Panc1 (cell line): Measurements from ENCODE around the gene PJA1. TPM values are rescaled to one million over a fixed set of nuclear protein-coding genes. Genes with fewer than 3 reads are reported as not detected.

Source experiments
- ATAC-seq: fragments of 200-7000 bp; cut with Tn5 transposase; 2 replicates; pipeline ENCODE4 v1.9.1; 2020; ENCODE audit warnings: mild to moderate bottlenecking, moderate library complexity
- BruUV-seq: library from RNA; stranded (reverse); fragments of 400-500 nt; replicated peaks from 2 replicates; lab custom pipeline; 2021; lab: Mats Ljungman, UMichigan
- CTCF ChIA-PET: fragments of 300-600 bp; sonication (Branson Sonifier 250); formaldehyde crosslinking; loops from one replicate; lab custom pipeline; 2022; ENCODE audit warnings: antibody characterized with exemption; lab: Charles Lee
- POLR2A ChIA-PET: fragments of 300-600 bp; sonication (Branson Sonifier 250); formaldehyde crosslinking; loops from one replicate; lab custom pipeline; 2022; ENCODE audit warnings: antibody characterized with exemption; lab: Charles Lee
- DNase-seq: peaks from one replicate; pipeline ENCODE4 v3.0.0-alpha.2; 2010; ENCODE audit warnings: low read depth, low spot score
- H3K27ac ChIP-seq: 2 replicates; pipeline ENCODE4 v1.5.1; 2011; ENCODE audit warnings: mild to moderate bottlenecking, low read length, inconsistent platforms
- H3K27me3 ChIP-seq: fragments of 200-500 bp; sonication (Bioruptor generic); 2 replicates; pipeline ENCODE4 v1.6.0; 2014; ENCODE audit warnings: low read length, inconsistent platforms; ENCODE audit not compliant: control insufficient read depth, insufficient read depth
- H3K36me3 ChIP-seq: fragments of 200-500 bp; sonication (Bioruptor generic); 2 replicates; pipeline ENCODE4 v1.5.1; 2014; ENCODE audit warnings: inconsistent platforms, mild to moderate bottlenecking, low read length, moderate library complexity; ENCODE audit not compliant: control insufficient read depth, insufficient read depth
- H3K4me1 ChIP-seq: 2 replicates; pipeline ENCODE4 v1.5.1; 2011; ENCODE audit warnings: inconsistent platforms, mild to moderate bottlenecking, low read length, moderate library complexity; ENCODE audit not compliant: control insufficient read depth, insufficient read depth
- H3K4me3 ChIP-seq, 2 experiments: 2 replicates each; pipeline ENCODE4 v1.5.1; 2011 to 2012; ENCODE audit warnings: low read depth in 2 of 2, low read length in 2 of 2, mild to moderate bottlenecking in 2 of 2, inconsistent platforms in 1 of 2, moderate library complexity in 1 of 2
- H3K9me3 ChIP-seq: fragments of 200-500 bp; sonication (Bioruptor generic); 2 replicates; pipeline ENCODE4 v1.5.1; 2014; ENCODE audit warnings: low read depth, mild to moderate bottlenecking, inconsistent platforms, low read length, moderate library complexity; ENCODE audit not compliant: control insufficient read depth, insufficient read depth
- CTCF ChIP-seq: fragments of 450-650 bp; IDR thresholded peaks from 2 replicates; pipeline ENCODE4 v1.5.1; 2017; ENCODE audit warnings: mild to moderate bottlenecking
- POLR2AphosphoS5 ChIP-seq: IDR thresholded peaks from 2 replicates; pipeline ENCODE4 v1.6.1; 2012; ENCODE audit warnings: mild to moderate bottlenecking, low read depth, low read length, moderate library complexity
- SIN3A ChIP-seq: IDR thresholded peaks from 2 replicates; pipeline ENCODE4 v1.6.1; 2012; ENCODE audit warnings: low read depth, mild to moderate bottlenecking, low read length, moderate library complexity, borderline replicate concordance; ENCODE audit not compliant: insufficient read depth
- TCF7L2 ChIP-seq: IDR thresholded peaks from 2 replicates; pipeline ENCODE4 v1.6.1; 2011; ENCODE audit warnings: mild to moderate bottlenecking, low read depth, low read length, inconsistent platforms
- in situ Hi-C: cut with HindIII; loops from 2 replicates; pipeline ENCODE4 v1.10.0; 2016; ENCODE audit warnings: low sequenced_read_pairs, low pct_unique_long_range_greater_than_20kb
- intact Hi-C: fragments of 100-400 bp; cut with micrococcal nuclease; formaldehyde crosslinking; loops from one replicate; pipeline ENCODE4 v1.10.0; 2022; ENCODE audit not compliant: unreplicated experiment
- total RNA-seq: library from RNA; stranded (reverse); gene quantifications from one replicate; pipeline ENCODE4 v1.2.1, GENCODE V29; 2021; ENCODE audit not compliant: unreplicated experiment
- TF ChIP-seq, protein P1 (sequence below), 2 experiments: IDR thresholded peaks; 2 replicates each; pipeline ENCODE4 v1.6.1; 2011 to 2012; ENCODE audit warnings: low read depth in 2 of 2, control low read depth in 1 of 2, low read length in 1 of 2, mild to moderate bottlenecking in 1 of 2, moderate library complexity in 1 of 2; ENCODE audit not compliant: insufficient read depth in 1 of 2

Gene PJA1
- total RNA-seq, 1 experiment from 2014 or later = 11.8 TPM

DNA sequence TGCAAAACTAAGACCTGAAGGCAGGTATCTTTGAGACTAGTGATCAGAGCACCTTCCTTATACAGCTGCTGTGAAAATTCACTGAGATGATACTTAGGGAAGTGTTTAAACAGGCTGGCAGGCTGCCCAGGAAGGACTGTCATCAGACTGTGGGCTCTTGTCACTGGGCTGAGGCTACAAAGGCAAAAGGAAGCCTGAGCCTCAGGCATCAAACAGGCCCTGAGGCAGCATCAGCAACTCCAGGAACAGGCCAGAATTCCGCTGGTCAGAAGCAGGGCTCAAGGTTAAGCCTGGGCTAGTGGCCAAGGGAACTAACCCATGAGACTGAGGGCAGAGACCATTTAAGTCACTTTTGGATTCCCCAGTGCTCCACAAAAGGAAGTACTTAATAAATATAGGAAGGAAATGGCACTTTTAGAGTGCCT is 12.8 kb downstream of the PJA1 start:
- BruUV-seq = no TSS peak
- no peaks in the 10 kb centered on the region for H3K9me3 ChIP-seq
- POLR2A ChIA-PET = no interaction called here
- H3K36me3 ChIP-seq = no peaks in the 10 kb centered on the region
- no peaks in the 10 kb centered on the region for H3K27me3 ChIP-seq
- no peak for DNase-seq
- ATAC-seq = no peak
- intact Hi-C loops = no loop called here
- no peaks in the 10 kb centered on the region for H3K4me1 ChIP-seq
- no peak overlapping the region for H3K4me3 ChIP-seq
- in situ Hi-C loops = no loop called here
- TF ChIP-seq POLR2AphosphoS5 (no peak), TCF7L2 (no peak), CTCF (no peak), SIN3A (no peak)
- TF ChIP-seq, protein P1, sequence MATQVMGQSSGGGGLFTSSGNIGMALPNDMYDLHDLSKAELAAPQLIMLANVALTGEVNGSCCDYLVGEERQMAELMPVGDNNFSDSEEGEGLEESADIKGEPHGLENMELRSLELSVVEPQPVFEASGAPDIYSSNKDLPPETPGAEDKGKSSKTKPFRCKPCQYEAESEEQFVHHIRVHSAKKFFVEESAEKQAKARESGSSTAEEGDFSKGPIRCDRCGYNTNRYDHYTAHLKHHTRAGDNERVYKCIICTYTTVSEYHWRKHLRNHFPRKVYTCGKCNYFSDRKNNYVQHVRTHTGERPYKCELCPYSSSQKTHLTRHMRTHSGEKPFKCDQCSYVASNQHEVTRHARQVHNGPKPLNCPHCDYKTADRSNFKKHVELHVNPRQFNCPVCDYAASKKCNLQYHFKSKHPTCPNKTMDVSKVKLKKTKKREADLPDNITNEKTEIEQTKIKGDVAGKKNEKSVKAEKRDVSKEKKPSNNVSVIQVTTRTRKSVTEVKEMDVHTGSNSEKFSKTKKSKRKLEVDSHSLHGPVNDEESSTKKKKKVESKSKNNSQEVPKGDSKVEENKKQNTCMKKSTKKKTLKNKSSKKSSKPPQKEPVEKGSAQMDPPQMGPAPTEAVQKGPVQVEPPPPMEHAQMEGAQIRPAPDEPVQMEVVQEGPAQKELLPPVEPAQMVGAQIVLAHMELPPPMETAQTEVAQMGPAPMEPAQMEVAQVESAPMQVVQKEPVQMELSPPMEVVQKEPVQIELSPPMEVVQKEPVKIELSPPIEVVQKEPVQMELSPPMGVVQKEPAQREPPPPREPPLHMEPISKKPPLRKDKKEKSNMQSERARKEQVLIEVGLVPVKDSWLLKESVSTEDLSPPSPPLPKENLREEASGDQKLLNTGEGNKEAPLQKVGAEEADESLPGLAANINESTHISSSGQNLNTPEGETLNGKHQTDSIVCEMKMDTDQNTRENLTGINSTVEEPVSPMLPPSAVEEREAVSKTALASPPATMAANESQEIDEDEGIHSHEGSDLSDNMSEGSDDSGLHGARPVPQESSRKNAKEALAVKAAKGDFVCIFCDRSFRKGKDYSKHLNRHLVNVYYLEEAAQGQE (IDR thresholded peaks at IDR 0.05; ENCODE audit: insufficient read depth in 1 of 2, low read depth in 2 of 2, low read length in 1 of 2) = no peak
- CTCF ChIA-PET = no interaction called here
- no peak overlapping the region for H3K27ac ChIP-seq

DNA sequence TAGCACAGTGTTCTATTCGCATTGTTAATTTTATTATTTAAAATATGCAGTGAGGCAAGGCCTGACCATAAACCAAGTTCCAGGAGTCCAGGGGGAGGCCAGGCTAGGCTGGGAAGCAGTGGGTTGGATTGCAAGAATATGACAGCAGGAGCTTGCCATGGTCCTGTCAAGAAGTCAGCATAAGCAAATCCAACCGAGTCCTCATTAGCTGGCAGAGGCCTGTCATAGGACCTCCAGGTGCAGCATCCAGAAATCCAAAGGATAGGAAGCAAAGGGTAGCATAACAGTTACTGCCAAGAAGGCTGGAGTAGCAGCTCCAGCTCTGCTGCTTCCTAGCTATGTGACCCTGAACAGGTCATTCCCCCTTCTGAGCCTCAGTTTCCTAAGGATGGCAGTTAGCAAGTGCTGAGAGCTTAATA is 13.4 kb downstream of the PJA1 start:
- intact Hi-C loops = no loop called here
- H3K27ac ChIP-seq = no peak overlapping the region
- CTCF ChIA-PET = no interaction called here

More for the DNA sequence above, 13.4 kb downstream of the PJA1 start:
- no peaks in the 10 kb centered on the region for H3K9me3 ChIP-seq
- in situ Hi-C loops = no loop called here
- no peak for DNase-seq
- no peaks in the 10 kb centered on the region for H3K36me3 ChIP-seq
- no peak for ATAC-seq
- H3K4me1 ChIP-seq = no peaks in the 10 kb centered on the region
- POLR2A ChIA-PET = no interaction called here
- BruUV-seq = no TSS peak
- TF ChIP-seq TCF7L2 (no peak), SIN3A (no peak), CTCF (no peak), POLR2AphosphoS5 (no peak)
- TF ChIP-seq, protein P1 (IDR thresholded peaks at IDR 0.05; ENCODE audit: insufficient read depth in 1 of 2, low read depth in 2 of 2, low read length in 1 of 2) = no peak
- H3K4me3 ChIP-seq = no peak overlapping the region
- H3K27me3 ChIP-seq = no peaks in the 10 kb centered on the region
